LHCN-M2 (cell line): ENCODE results near the gene EHMT1. TPM values are rescaled to one million over a fixed set of nuclear protein-coding genes. Genes with fewer than 3 reads are reported as not detected.
A peak's percentile ranks its signal among the peaks of the same experiment; 100 is the strongest.
"Not testable (repeated sequence)": the region's sequence is repeated elsewhere in the genome, so short reads cannot be mapped to it uniquely, and the experiment has no call there.

Experiments
- DNase-seq: peaks from one replicate; pipeline ENCODE4 v3.0.0-alpha.2; 2012; ENCODE audit warnings: low read depth
- total RNA-seq: library from RNA; depleted of rRNA; stranded (reverse); fragments of >200 nt; gene quantifications from 2 replicates; pipeline ENCODE4 v1.2.3, GENCODE V29; 2014

Gene EHMT1
- total RNA-seq, 1 experiment from 2014 or later: 43.5 TPM

GRCh38 chr9:137590469-137591383, 28.1 kb upstream of the EHMT1 start, which contains the start of gene ZMYND19:
Gene ZMYND19 (minus strand): TSS chr9:137590512. CDS start chr9:137590263, 249 bp downstream.
- peak; percentile 83 for DNase-seq

DNA sequence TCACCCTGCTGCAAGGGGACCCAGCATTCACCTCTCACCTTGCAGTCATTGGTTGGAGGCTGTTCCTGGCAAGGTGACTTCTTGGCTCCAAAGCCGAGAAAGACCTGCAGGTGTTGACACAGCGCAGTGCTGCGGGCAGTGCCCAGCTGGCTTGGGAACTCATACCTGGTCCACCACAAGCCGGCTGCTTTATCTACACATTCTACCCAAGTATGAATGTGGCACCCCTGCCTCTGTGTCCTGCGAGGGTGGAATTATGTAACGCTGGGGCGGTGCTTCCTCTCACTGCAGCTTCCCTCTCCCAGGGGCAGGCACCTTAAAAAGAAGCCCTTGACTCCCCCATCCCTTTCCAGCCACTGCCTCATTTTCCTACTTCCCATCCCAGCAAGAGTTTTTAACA, 26.0 kb upstream of the EHMT1 start:
- no peak for DNase-seq

GRCh38 chr9:137593176-137593575, 25.6 kb upstream of the EHMT1 start:
- DNase-seq: no peak

- DNase-seq: not testable (repeated sequence)
Observed at GRCh38 chr9:137596577-137596976, 22.2 kb upstream of the EHMT1 start.

GRCh38 chr9:137598943-137599342, 19.9 kb upstream of the EHMT1 start:
- DNase-seq: no peak

DNA sequence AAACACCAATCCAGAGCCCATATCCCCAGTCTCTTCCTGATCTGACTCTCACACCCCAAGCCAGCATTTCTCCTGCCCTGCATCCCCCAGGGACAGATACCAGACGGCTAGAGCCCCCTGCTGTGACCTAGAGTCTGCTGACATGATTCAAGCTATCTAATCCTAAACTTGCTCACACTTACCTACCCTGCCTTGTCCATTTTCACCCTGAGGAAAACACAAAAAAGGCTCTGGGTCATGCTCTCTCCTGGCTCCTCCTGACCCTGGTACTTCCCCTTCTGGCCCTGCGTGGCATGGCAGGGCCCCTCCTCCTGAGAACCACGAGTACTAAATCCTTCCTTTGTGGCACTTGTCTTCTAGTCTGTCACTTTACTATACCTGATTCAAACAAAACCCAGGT, 16.1 kb upstream of the EHMT1 start:
- DNase-seq: no peak

- DNase-seq: no peak
Observed at GRCh38 chr9:137603879-137604278, 14.9 kb upstream of the EHMT1 start.

- DNase-seq: no peak
Observed at GRCh38 chr9:137604345-137605086, 14.3 kb upstream of the EHMT1 start.

- DNase-seq: peak; percentile 87
Observed at GRCh38 chr9:137605121-137606004, 13.4 kb upstream of the EHMT1 start, which contains the start of gene ARRDC1. Gene ARRDC1 (plus strand): TSS chr9:137605686. CDS start chr9:137605718, 32 bp downstream.

- no peak for DNase-seq
Observed at GRCh38 chr9:137606005-137606621, 12.7 kb upstream of the EHMT1 start.

DNA sequence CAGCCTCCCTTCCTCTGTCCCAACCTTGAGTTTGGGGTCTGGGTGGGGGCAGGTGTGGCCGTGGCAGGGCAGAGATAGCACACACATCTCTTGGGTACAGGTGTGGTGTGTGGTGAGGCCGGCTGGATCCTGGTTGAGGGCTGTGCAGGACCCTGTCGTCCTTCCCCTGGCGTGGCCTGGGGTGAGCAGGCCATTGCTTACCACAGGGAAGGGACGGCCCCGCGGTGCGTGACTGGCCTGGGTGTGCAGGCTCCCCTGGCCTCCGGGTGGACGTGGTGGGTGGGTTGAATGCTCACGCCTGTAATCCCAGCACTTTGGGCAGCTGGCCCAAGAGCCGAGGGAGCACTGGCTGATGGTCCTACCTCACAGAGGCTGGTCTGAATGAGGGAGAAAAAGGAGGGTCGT, 12.1 kb upstream of the EHMT1 start:
- no peak for DNase-seq

DNA sequence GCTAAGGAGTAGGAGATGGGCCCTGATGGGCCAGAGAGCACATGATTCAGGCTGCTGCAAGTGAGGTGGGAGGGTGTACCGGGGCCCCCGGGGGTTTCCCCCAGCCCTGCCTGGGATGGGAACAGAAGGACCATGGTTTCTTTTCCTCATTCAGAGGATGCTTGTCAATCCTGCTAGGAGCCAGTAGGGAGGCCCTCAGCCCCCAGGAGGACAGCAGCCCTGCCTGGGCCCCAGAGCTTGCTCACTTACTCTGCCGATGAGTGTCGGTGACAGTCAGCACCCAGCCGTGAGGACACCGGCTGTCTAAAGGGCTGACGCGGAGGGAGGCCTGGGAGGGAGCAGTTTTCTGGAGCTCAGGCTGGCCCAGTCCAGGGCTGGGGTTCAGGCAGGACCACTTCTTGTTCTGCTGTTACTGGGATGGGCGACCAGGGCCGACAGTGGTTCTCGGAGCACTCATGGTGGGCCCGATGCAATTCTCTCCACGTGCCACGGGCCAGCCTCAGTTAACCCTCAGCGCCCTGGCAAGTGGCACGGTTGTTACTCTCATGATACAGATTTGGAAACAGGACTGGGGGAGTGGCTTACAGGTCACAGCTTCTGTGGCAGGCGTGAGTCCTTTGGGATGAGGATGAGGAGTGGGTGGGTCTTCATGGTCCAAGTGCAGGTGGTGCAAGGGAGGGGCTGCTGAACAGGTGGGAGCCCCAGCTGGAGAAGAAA, 11.5 kb upstream of the EHMT1 start:
- no peak for DNase-seq

DNA sequence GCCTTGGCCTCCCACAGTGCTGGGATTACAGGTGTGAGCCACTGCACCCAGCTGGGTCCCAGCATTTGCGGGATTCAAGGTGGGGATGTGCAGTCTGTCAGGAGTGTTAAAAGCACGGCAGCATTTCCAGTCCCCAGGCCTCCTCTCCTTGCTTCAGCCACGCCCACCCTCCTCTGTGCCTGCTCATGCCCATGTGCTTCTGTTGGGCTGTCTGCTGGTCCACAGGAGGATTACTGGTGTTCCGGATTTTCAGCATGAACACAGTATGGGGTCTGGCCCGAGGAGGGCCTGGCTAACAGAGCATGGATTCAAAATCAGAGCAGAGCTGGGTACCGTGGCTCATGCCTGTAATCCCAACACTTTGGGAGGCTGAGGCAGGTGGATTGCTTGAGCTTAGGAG, 7.9 kb upstream of the EHMT1 start:
- no peak for DNase-seq

- DNase-seq: peak; percentile 78
Observed at GRCh38 chr9:137611623-137612609, 6.9 kb upstream of the EHMT1 start.

DNA sequence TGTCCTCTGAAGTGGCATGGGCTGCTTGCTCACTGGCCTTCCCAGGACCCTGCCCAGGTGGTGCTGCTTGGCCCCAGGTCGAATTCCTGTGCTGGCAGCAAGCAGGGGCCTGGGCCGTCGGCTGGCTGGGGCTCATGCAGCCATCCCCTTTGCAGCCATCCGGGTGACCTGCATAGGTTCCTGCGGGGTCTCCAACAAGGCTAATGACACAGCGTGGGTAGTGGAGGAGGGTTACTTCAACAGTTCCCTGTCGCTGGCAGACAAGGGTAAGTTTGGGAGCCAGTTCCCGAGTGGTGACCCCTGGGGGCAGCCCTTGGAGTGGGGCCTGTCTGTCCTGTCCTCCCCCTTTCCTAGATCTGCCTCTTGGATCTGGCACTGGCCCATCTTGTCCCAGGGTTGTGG, 6.1 kb upstream of the EHMT1 start:
- no peak for DNase-seq

- DNase-seq: no peak
Observed at GRCh38 chr9:137613259-137613658, 5.5 kb upstream of the EHMT1 start.

- no peak for DNase-seq
Observed at GRCh38 chr9:137613738-137614523, 4.9 kb upstream of the EHMT1 start.
